Liver (tissue), 9 donors: ENCODE data around the gene ATP6V0A4. TPM values are rescaled to one million over a fixed set of nuclear protein-coding genes. Genes with fewer than 3 reads are reported as not detected.

ENCODE experiments used
- DNase-seq: peaks from one replicate; pipeline ENCODE4 v3.0.0-alpha.2; 2017; ENCODE audit warnings: low spot score
- H3K27ac ChIP-seq, 2 donors: one replicate each; pipeline ENCODE4 v1.7.0; 2013; ENCODE audit warnings: inconsistent platforms in 2 of 2, low read length in 2 of 2, control low read depth in 1 of 2, low read depth in 1 of 2, mild to moderate bottlenecking in 1 of 2
- H3K27me3 ChIP-seq, 4 donors: one replicate each; pipeline versions ENCODE4 v1.6.1 to v1.7.0; 2013; ENCODE audit warnings: low read length in 3 of 4, inconsistent platforms in 1 of 4, mild to moderate bottlenecking in 1 of 4, moderate library complexity in 1 of 4; ENCODE audit not compliant: control insufficient read depth in 4 of 4, insufficient read depth in 4 of 4
- H3K36me3 ChIP-seq, 4 donors: one replicate each; pipeline versions ENCODE4 v1.6.1 to v1.7.0; 2013; ENCODE audit warnings: low read length in 3 of 4, mild to moderate bottlenecking in 3 of 4, low read depth in 1 of 4, moderate library complexity in 1 of 4; ENCODE audit not compliant: control insufficient read depth in 4 of 4, insufficient read depth in 3 of 4
- H3K4me1 ChIP-seq, 4 donors: one replicate each; pipeline versions ENCODE4 v1.6.1 to v1.7.0; 2013; ENCODE audit warnings: low read length in 3 of 4, mild to moderate bottlenecking in 3 of 4, moderate library complexity in 1 of 4; ENCODE audit not compliant: control insufficient read depth in 4 of 4, insufficient read depth in 4 of 4
- H3K4me3 ChIP-seq, 3 donors: one replicate each; pipeline versions ENCODE4 v1.6.1 to v1.7.0; 2013; ENCODE audit warnings: low read length in 3 of 3, control low read depth in 1 of 3, low read depth in 1 of 3, mild to moderate bottlenecking in 1 of 3
- H3K9ac ChIP-seq, 2 donors: one replicate each; pipeline ENCODE4 v1.7.0; 2013; ENCODE audit warnings: low read length in 2 of 2, mild to moderate bottlenecking in 2 of 2, moderate library complexity in 2 of 2, control low read depth in 1 of 2, low read depth in 1 of 2
- H3K9me3 ChIP-seq, 4 donors: one replicate each; pipeline versions ENCODE4 v1.6.1 to v1.7.0; 2013; ENCODE audit warnings: low read length in 3 of 4; ENCODE audit not compliant: control insufficient read depth in 4 of 4
- ATF3 ChIP-seq: IDR thresholded peaks from 2 replicates; pipeline ENCODE4 v1.6.1; 2016; ENCODE audit warnings: antibody characterized with exemption
- CTCF ChIP-seq: fragments of 150-350 bp; IDR thresholded peaks from 2 replicates; pipeline ENCODE4 v1.5.1; 2017; ENCODE audit warnings: improper control_type of control experiment, low read depth, low read length; ENCODE audit not compliant: missing input control
- FOXA1 ChIP-seq: IDR thresholded peaks from 2 replicates; pipeline ENCODE4 v1.6.1; 2016; ENCODE audit warnings: antibody characterized with exemption
- FOXA2 ChIP-seq: IDR thresholded peaks from 2 replicates; pipeline ENCODE4 v1.6.1; 2016; ENCODE audit warnings: antibody characterized with exemption
- GABPA ChIP-seq, 2 donors: IDR thresholded peaks in 1 of 2; conservative IDR thresholded peaks in 1 of 2; 2 replicates each; pipeline ENCODE4 v1.6.1; 2016; ENCODE audit warnings: antibody characterized with exemption in 2 of 2, mild to moderate bottlenecking in 1 of 2, moderate library complexity in 1 of 2
- HNF4A ChIP-seq, 2 donors: conservative IDR thresholded peaks; 2 replicates each; pipeline ENCODE4 v1.6.1; 2016; ENCODE audit warnings: antibody characterized with exemption in 2 of 2, mild to moderate bottlenecking in 2 of 2
- JUND ChIP-seq, 2 donors: IDR thresholded peaks; 2 replicates each; pipeline ENCODE4 v1.6.1; 2016; ENCODE audit warnings: antibody characterized with exemption in 2 of 2
- MAX ChIP-seq: IDR thresholded peaks from 2 replicates; pipeline ENCODE4 v1.6.1; 2016; ENCODE audit warnings: antibody characterized with exemption
- NR2F2 ChIP-seq: IDR thresholded peaks from 2 replicates; pipeline ENCODE4 v1.6.1; 2016; ENCODE audit warnings: antibody characterized with exemption
- RAD21 ChIP-seq, 2 donors: IDR thresholded peaks; 2 replicates each; pipeline ENCODE4 v1.6.1; 2016; ENCODE audit warnings: antibody characterized with exemption in 2 of 2, mild to moderate bottlenecking in 2 of 2
- REST ChIP-seq: IDR thresholded peaks from 2 replicates; pipeline ENCODE4 v1.6.1; 2016; ENCODE audit warnings: antibody characterized with exemption, mild to moderate bottlenecking
- RXRA ChIP-seq, 2 donors: IDR thresholded peaks; 2 replicates each; pipeline ENCODE4 v1.6.1; 2017 to 2018; ENCODE audit warnings: antibody characterized with exemption in 2 of 2, mild to moderate bottlenecking in 1 of 2
- TAF1 ChIP-seq: conservative IDR thresholded peaks from 2 replicates; pipeline ENCODE4 v1.6.1; 2016; ENCODE audit warnings: antibody characterized with exemption, mild to moderate bottlenecking
- YY1 ChIP-seq: IDR thresholded peaks from 2 replicates; pipeline ENCODE4 v1.6.1; 2016; ENCODE audit warnings: antibody characterized with exemption, mild to moderate bottlenecking
- ZBTB33 ChIP-seq: IDR thresholded peaks from 2 replicates; pipeline ENCODE4 v1.6.1; 2016; ENCODE audit warnings: antibody characterized with exemption
- WGBS: extraction: QIAGEN DNeasy Blood & Tissue Kit; methylation state at CpG from one replicate; pipeline ENCODE4 v1.1.7; 2013; 5-methylcytosine and 5-hydroxymethylcytosine counted together
- polyA plus RNA-seq, 2 donors: library from polyadenylated mRNA; stranded (reverse) in 1 of 2; unstranded in 1 of 2; fragments of 200-250 nt in 1 of 2; fragments of >200 nt in 1 of 2; fragmentation: Nextera tagmentation in 1 of 2; extraction: Ambion mirVana in 1 of 2; gene quantifications; one replicate each; pipeline versions ENCODE4 v1.2.1 to v1.2.3, GENCODE V29; 2013 to 2015
- total RNA-seq, 2 donors: library from RNA; depleted of rRNA; stranded (reverse); fragments of >200 nt; gene quantifications; one replicate each; pipeline ENCODE4 v1.2.3, GENCODE V29; 2014
- donor health status: healthy.
- donor health status: healthy.
- donor health status: healthy.
- donor health status: healthy.
- donor health status: healthy.

The ATP6V0A4 gene
- total and polyA plus RNA-seq, 4 donors, result not detected

GRCh38 chr7:138679793-138680192 is 118.2 kb downstream of the ATP6V0A4 start:
- Histone ChIP-seq H3K36me3 (no peaks in the 10 kb centered on the region), H3K4me3 (no peak overlapping the region), H3K4me1 (no peaks in the 10 kb centered on the region), H3K9me3 (no peaks in the 10 kb centered on the region), H3K27ac (no peak overlapping the region), H3K9ac (no peak overlapping the region), H3K27me3 (no peaks in the 10 kb centered on the region)
- WGBS, result 93% methylated on average over 5 of the region's 5 CpGs
- TF ChIP-seq FOXA2 (no peak), HNF4A (conservative IDR thresholded peaks at IDR 0.05) (no peak), TAF1 (no peak), FOXA1 (no peak), RXRA (IDR thresholded peaks at IDR 0.05) (no peak), ZBTB33 (no peak), REST (no peak), NR2F2 (no peak), YY1 (no peak), RAD21 (IDR thresholded peaks at IDR 0.05) (no peak), CTCF (no peak), GABPA (IDR thresholded peaks at IDR 0.05 in 1 of 2, conservative IDR thresholded peaks at IDR 0.05 in 1 of 2) (no peak), MAX (no peak)
- DNase-seq, result no peak

GRCh38 chr7:138670594-138670993 is 127.4 kb downstream of the ATP6V0A4 start:
- no peaks in the 10 kb centered on the region for H3K36me3 ChIP-seq
- no peak overlapping the region for H3K9ac ChIP-seq
- TF ChIP-seq JUND (IDR thresholded peaks at IDR 0.05) (no peak), FOXA2 (no peak), CTCF (no peak), NR2F2 (no peak), GABPA (IDR thresholded peaks at IDR 0.05 in 1 of 2, conservative IDR thresholded peaks at IDR 0.05 in 1 of 2) (no peak), ATF3 (no peak), RAD21 (IDR thresholded peaks at IDR 0.05) (no peak), ZBTB33 (no peak), YY1 (no peak), FOXA1 (no peak), HNF4A (conservative IDR thresholded peaks at IDR 0.05) (no peak), REST (no peak)

More at GRCh38 chr7:138670594-138670993, 127.4 kb downstream of the ATP6V0A4 start:
- no peaks in the 10 kb centered on the region for H3K9me3 ChIP-seq
- no peak for DNase-seq
- H3K27ac ChIP-seq, result no peak overlapping the region
- no peak overlapping the region for H3K4me3 ChIP-seq
- H3K4me1 ChIP-seq, result peaks cover 0 to 3% (median 0%) of the 10 kb centered on the region in 4 donors
- no peaks in the 10 kb centered on the region for H3K27me3 ChIP-seq
